ENCODE results near the gene CTNNBIP1. TPM values are rescaled to one million over a fixed set of nuclear protein-coding genes. Genes with fewer than 3 reads are reported as not detected.
"Not testable (repeated sequence)": the region's sequence is repeated elsewhere in the genome, so short reads cannot be mapped to it uniquely, and the experiment has no call there.

Gene CTNNBIP1
- total RNA-seq (2014; rRNA removed; shearing (Covaris generic)): 346 and 526 TPM in 2 replicates

- in situ Hi-C loops (cut with HindIII; ENCODE audit: low sequenced_read_pairs): no loop called here
- no peak for DNase-seq (ENCODE audit: low spot score)
Measured at GRCh38 chr1:9910076-9910422, at the start of gene CTNNBIP1. Gene CTNNBIP1, minus strand, starts transcription at chr1:9910269. Its CDS starts 38,205 bp downstream, at chr1:9872064.

- in situ Hi-C loops (cut with HindIII; ENCODE audit: low sequenced_read_pairs): no loop called here
Measured at GRCh38 chr1:9957726-9958125, 47.7 kb upstream of the CTNNBIP1 start.

DNA sequence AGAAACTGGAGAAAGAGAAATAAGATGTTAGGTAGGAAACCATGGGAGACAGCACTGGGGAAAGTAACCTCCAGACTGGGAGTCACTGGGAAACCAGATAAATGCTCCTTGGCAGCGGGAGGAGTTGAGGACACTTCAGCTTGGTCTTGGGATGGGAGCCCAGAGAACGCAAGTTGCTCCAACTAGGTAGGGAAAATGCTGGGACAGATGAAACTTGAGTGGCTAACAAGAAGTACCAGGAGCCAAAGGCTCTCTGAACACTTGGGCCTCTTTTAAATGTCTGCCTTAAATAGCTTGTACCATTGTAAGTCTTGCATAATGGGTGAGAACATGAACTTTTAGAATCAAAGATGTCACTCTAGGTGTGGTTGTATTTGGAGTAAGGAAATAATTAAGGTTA lies 36.2 kb upstream of the CTNNBIP1 start:
- in situ Hi-C loops (cut with HindIII; ENCODE audit: low sequenced_read_pairs): no loop called here

More at GRCh38 chr1:9957726-9958125, 47.7 kb upstream of the CTNNBIP1 start:
- DNase-seq (ENCODE audit: low spot score): no peak

DNA sequence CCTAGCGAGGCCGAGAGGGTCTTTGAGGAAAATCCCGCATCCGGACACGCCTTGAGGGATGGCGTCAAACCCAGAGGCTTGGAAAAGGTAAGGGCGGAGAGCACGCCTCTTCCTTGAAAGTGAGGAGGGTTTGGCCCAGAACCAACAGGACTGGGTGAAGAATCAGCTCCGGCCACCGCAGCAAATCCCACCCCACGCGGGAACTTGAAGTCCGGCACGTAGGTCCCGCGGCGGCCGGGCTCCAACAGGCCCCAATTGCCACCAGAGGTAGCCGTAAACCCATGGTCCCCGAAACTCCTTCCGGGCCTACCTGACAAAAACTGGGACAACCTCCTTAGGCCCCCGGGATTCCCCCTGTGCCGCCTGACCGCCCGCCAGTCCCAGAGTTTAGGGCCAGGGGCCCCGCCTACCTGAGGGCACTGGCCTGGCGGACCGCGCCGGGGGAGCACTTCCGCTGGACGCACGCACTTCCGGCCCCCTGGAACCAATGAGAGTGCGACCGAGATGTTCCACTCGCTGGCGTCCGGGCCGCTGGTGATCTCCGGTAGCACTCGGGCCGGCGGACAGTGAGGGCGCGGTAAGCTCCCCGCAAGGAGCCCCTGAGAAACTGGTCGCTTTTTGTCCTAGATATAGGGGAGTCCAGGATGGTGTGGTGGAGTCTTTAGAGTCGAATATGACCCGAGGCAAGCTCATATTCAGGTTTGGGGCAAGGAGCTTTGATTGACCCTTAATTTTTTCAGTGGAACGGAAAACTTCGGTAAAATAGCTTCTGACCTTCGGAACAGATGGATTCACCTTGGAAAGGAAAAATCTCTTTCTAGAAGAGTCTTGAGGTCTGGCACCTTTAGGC lies 33.1 kb upstream of the CTNNBIP1 start, which contains the start of the genes LZIC and NMNAT1:
Gene LZIC (minus strand): TSS at position 453 of the 850 bp plus-strand sequence. CDS start 6,772 bp downstream, outside the sequence.
Gene NMNAT1 (plus strand): TSS at position 537 of the 850 bp plus-strand sequence. CDS start 28,599 bp downstream, outside the sequence.
- in situ Hi-C loops (cut with HindIII; ENCODE audit: low sequenced_read_pairs): no loop called here
- DNase-seq (ENCODE audit: low spot score): peak; percentile 91

More for the DNA sequence above, 36.2 kb upstream of the CTNNBIP1 start:
- DNase-seq (ENCODE audit: low spot score): no peak

GRCh38 chr1:9942399-9942938 lies 32.4 kb upstream of the CTNNBIP1 start:
- in situ Hi-C loops (cut with HindIII; ENCODE audit: low sequenced_read_pairs): no loop called here
- peak; percentile 64 for DNase-seq (ENCODE audit: low spot score)

GRCh38 chr1:9929431-9930385 lies 19.6 kb upstream of the CTNNBIP1 start:
- in situ Hi-C loops (cut with HindIII; ENCODE audit: low sequenced_read_pairs): no loop called here
- no peak for DNase-seq (ENCODE audit: low spot score)

GRCh38 chr1:9927259-9927658 lies 17.2 kb upstream of the CTNNBIP1 start:
- in situ Hi-C loops (cut with HindIII; ENCODE audit: low sequenced_read_pairs): no loop called here
- peak; percentile 34 for DNase-seq (ENCODE audit: low spot score)

DNA sequence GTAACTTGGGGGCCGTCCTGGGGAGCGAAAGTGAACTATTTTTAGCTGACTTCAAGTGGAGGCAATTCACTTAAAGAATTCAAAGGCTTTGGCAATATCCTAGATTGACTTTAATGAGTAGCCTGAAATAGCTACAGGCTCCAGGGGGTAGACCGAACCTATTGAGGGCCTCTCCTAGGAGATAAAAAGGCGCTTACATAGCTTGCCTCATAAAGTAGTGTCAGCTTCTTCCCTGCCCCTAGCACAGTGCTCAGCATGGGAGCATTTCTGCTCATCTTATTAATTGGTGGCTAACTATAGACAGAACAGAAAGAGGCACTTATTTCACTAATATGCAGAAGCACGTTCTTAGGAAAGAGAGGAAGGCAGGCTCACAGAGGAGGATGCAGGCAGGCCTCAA lies 12.3 kb upstream of the CTNNBIP1 start:
- peak; percentile 72 for DNase-seq (ENCODE audit: low spot score)
- in situ Hi-C loops (cut with HindIII; ENCODE audit: low sequenced_read_pairs): no loop called here

DNA sequence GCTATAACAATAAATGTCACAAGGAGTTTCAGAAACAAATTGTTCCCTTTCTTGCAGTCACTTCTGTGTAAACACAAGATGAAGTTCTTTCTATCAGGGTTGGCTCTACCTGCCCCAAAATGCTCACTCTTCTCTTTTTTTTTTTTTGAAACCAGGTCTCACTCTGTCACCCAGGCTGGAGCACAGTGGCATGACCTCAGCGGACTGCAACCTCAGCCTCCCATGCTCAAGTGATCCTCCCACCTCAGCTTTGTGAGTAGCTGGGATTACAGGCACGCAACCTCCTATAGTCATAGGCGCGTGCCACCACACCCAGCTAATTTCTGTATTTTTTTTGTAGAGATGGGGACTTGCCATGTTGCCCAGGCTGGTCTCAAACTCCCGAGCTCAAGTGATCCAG lies 10.5 kb upstream of the CTNNBIP1 start:
- in situ Hi-C loops (cut with HindIII; ENCODE audit: low sequenced_read_pairs): no loop called here
- no peak for DNase-seq (ENCODE audit: low spot score)

- in situ Hi-C loops (cut with HindIII; ENCODE audit: low sequenced_read_pairs): no loop called here
- no peak for DNase-seq (ENCODE audit: low spot score)
Measured at GRCh38 chr1:9917901-9918300, 7.8 kb upstream of the CTNNBIP1 start.

GRCh38 chr1:9917495-9917894 lies 7.4 kb upstream of the CTNNBIP1 start:
- in situ Hi-C loops (cut with HindIII; ENCODE audit: low sequenced_read_pairs); DNase-seq (ENCODE audit: low spot score): not testable (repeated sequence)

GRCh38 chr1:9916452-9916851 lies 6.4 kb upstream of the CTNNBIP1 start:
- DNase-seq (ENCODE audit: low spot score): no peak

GRCh38 chr1:9914610-9914937 lies 4.5 kb upstream of the CTNNBIP1 start:
- no peak for DNase-seq (ENCODE audit: low spot score)
- in situ Hi-C loops (cut with HindIII; ENCODE audit: low sequenced_read_pairs): no loop called here

More at GRCh38 chr1:9916452-9916851, 6.4 kb upstream of the CTNNBIP1 start:
- in situ Hi-C loops (cut with HindIII; ENCODE audit: low sequenced_read_pairs): no loop called here

DNA sequence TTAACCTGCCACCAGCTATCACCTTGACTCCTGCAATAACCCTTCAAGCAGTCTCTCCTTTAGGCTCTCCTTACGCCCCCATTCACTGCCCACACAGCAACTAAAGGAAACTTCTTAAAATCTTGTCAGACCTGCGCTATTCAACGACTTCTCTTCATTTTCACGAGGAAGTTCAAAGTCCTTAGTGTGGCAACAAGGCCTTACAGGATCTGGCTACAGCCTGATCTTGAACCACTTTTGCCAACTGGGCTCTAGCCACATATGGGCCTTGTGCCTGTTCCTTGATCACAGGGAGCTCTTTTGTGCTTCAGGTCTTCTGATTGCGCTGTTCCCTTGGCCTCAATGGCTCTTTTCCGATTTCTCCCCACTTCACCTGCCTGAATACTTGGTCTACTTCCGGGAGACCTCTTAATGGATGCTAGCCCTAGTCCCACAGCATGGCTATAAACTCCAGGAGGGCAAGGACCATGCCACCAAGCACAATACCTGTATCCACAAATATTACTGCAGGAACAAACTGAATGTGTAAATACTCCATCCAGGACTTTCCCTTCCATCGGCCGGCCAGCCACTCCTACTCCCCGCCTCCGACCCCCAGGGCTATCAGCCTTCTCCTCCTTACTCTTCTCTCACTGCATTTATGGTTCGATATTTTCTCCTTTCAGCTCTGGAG lies 2.3 kb upstream of the CTNNBIP1 start:
- in situ Hi-C loops (cut with HindIII; ENCODE audit: low sequenced_read_pairs): no loop called here
- DNase-seq (ENCODE audit: low spot score): no peak

- in situ Hi-C loops (cut with HindIII; ENCODE audit: low sequenced_read_pairs): no loop called here
- DNase-seq (ENCODE audit: low spot score): peak; percentile 100
Measured at GRCh38 chr1:9910423-9911178, 532 bp upstream of the CTNNBIP1 start.

DNA sequence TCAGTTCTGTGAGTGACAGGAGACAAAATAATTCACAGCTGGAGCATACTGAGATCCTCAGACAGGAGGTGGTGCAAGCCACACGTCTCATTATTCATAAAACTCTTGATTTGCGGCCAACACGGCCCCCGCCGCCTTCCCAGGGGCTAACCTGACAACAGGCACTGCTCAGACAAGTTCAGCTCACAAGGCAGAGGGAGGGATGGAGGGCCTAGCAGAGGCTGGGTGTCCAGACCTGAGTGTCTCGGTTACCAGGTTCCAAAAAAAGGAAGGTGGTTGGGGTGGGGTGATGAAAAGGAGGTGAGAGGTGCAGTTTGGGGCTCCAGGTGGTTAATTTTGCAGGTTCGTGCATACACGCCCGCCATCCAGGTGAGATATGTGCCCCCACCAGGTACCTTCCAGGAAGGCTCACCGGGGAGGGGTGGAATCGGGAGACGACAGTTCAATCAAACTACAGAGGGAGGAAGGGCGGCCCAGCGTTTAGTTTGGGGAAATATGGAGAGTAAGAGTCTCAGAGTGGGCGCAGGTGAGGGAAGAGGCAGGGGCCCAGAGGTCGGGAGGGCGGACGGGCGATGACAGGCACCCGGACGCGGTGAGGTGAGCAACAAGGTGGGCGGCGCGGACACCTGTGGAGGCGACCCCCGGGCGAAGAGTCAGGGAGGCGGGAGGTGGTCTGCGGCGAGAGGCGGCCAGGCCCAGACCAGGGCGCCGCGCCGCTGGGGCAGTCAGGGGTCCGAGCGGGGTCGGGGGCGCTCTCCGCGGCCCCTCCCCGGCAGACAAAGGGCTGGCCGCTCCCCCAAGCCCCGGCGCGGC lies 629 bp downstream of the CTNNBIP1 start:
- peak; percentile 37 for DNase-seq (ENCODE audit: low spot score)
- in situ Hi-C loops (cut with HindIII; ENCODE audit: low sequenced_read_pairs): no loop called here

- in situ Hi-C loops (cut with HindIII; ENCODE audit: low sequenced_read_pairs): no loop called here
Measured at GRCh38 chr1:9908871-9909233, 1.2 kb downstream of the CTNNBIP1 start.

DNA sequence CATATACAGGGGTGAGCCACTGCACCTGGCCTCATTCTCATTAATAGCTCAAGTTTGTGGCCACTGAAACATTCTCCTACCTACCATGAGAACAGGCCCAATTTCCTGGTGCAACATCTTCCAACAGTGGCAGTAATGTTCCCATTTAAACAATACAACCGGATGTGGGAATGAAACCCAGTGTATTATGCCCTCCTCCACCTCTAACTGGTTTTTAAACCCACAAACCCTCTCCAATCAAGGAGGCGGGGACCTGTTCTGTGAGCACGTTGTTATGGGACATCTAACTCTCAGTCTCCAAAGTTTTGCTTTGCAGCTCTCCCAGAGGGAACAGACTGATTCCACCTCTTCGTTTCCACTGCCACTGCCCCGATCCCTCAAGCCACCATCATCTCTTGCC lies 2.6 kb downstream of the CTNNBIP1 start:
- DNase-seq (ENCODE audit: low spot score): no peak
- in situ Hi-C loops (cut with HindIII; ENCODE audit: low sequenced_read_pairs): no loop called here

More at GRCh38 chr1:9908871-9909233, 1.2 kb downstream of the CTNNBIP1 start:
- DNase-seq (ENCODE audit: low spot score): no peak
